ENCODE results near the gene POP4. TPM values are rescaled to one million over a fixed set of nuclear protein-coding genes. Genes with fewer than 3 reads are reported as not detected.
A peak's percentile ranks its signal among the peaks of the same experiment; 100 is the strongest.

The POP4 gene
- total and polyA plus RNA-seq, 2 donors from 2014 or later = 60.5 to 87.9 TPM

DNA sequence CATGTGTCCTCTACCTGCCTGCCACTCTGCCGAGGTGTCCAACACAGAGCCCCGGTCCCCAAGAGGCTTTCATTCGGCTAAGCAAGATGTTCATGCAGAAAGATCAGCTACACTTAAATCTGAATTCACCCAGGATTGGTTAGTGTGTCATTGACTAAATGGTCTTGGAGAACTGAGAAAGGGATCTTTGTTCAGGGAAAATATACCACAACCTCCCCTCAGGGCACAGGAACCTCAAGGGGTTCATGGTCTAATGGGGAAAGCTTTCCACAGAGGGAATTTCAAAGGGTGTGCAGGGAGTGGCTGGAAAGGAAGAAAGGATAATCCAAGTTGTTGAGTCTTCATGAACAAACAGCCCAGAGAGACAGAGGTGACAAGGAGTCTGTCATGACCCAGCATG lies 14.4 kb upstream of the POP4 start:
- H3K27me3 ChIP-seq (ENCODE audit: control insufficient read depth, insufficient read depth, low read length) = peaks cover 2% of the 10 kb centered on the region

DNA sequence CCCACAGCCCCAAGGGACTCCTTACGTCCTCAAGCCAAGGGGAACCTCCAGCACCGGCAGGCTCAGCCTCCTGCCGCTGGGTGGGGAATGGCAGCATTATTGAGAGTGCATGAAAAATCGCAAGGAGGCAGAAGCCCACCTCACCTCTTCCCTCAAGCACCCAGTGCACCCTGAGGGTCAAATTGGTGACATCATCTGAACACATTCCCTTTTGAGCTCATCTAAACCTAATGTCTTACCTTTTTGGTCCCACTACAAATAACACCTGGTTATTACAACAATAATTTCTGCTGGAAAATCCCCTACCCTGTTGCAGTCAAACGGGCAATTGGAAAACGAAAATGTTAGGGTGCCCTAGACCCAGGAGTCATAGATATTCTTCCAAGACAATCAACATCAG lies 12.2 kb upstream of the POP4 start:
- DNase-seq (peak in 1 of 5 donors; percentile 34), FAIRE-seq (no peak)
- Histone ChIP-seq H3K27me3 (ENCODE audit: control insufficient read depth, insufficient read depth, low read length) (peaks cover 2% of the 10 kb centered on the region), H3K4me3 (ENCODE audit: low read length in 3 of 3) (no peak overlapping the region), H3K4me1 (ENCODE audit: control insufficient read depth in 2 of 3, insufficient read depth in 2 of 3, low read depth in 1 of 3, low read length in 3 of 3) (no peaks in the 10 kb centered on the region), H3K9ac (ENCODE audit: low read length in 3 of 3) (no peak overlapping the region), H3K36me3 (ENCODE audit: control insufficient read depth in 2 of 3, insufficient read depth in 3 of 3, low read length in 3 of 3) (no peaks in the 10 kb centered on the region), H3K27ac (ENCODE audit: low read depth in 2 of 2, low read length in 2 of 2) (no peak overlapping the region), H3K9me3 (ENCODE audit: control insufficient read depth in 2 of 3, insufficient read depth in 1 of 3, low read length in 3 of 3) (no peaks in the 10 kb centered on the region)
- TF ChIP-seq, protein P1, sequence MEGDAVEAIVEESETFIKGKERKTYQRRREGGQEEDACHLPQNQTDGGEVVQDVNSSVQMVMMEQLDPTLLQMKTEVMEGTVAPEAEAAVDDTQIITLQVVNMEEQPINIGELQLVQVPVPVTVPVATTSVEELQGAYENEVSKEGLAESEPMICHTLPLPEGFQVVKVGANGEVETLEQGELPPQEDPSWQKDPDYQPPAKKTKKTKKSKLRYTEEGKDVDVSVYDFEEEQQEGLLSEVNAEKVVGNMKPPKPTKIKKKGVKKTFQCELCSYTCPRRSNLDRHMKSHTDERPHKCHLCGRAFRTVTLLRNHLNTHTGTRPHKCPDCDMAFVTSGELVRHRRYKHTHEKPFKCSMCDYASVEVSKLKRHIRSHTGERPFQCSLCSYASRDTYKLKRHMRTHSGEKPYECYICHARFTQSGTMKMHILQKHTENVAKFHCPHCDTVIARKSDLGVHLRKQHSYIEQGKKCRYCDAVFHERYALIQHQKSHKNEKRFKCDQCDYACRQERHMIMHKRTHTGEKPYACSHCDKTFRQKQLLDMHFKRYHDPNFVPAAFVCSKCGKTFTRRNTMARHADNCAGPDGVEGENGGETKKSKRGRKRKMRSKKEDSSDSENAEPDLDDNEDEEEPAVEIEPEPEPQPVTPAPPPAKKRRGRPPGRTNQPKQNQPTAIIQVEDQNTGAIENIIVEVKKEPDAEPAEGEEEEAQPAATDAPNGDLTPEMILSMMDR (IDR thresholded peaks at IDR 0.05; ENCODE audit: borderline replicate concordance, extremely low read depth, insufficient read depth) = no peak
- intact Hi-C loops (cut with DNase I) = no loop called here

More for the DNA sequence above, 14.4 kb upstream of the POP4 start:
- Histone ChIP-seq H3K36me3 (ENCODE audit: control insufficient read depth in 2 of 3, insufficient read depth in 3 of 3, low read length in 3 of 3) (no peaks in the 10 kb centered on the region), H3K4me1 (ENCODE audit: control insufficient read depth in 2 of 3, insufficient read depth in 2 of 3, low read depth in 1 of 3, low read length in 3 of 3) (no peaks in the 10 kb centered on the region), H3K4me3 (ENCODE audit: low read length in 3 of 3) (no peak overlapping the region), H3K9ac (ENCODE audit: low read length in 3 of 3) (no peak overlapping the region), H3K27ac (ENCODE audit: low read depth in 2 of 2, low read length in 2 of 2) (no peak overlapping the region), H3K9me3 (ENCODE audit: control insufficient read depth in 2 of 3, insufficient read depth in 1 of 3, low read length in 3 of 3) (no peaks in the 10 kb centered on the region)
- TF ChIP-seq, protein P1 (IDR thresholded peaks at IDR 0.05; ENCODE audit: borderline replicate concordance, extremely low read depth, insufficient read depth) = no peak
- intact Hi-C loops (cut with DNase I) = no loop called here
- DNase-seq (peak in 1 of 5 donors; percentile 10), FAIRE-seq (no peak)

DNA sequence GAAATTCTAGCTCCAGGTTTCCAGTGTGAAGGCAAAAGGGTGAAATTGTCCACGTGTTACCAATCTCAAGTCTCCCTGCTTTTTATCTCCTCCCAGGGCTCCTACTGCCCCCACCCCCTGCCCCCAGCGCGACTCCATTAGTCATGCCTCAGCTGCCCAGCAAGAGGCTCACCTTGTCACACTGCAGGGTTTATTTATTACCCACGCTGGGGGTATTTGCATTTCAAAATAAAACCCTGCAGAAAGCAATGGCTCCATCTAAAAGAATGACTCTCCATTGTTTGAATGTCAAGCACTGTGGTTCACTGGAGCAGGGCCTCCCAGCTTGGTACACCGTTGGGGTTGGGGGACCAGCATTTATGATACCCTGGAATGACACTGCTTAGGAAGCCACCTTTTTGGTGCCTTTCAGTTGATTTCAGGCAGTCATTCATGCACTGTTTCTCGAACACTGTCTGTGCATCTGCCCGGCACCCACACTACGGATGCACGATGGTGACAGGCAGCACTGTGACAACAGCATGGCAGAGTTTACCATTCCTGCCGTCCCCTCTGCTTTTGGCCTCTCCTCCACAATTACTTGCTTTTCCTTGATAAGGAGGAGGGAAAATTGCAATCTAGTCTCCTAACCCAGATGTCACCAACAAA lies 9.9 kb upstream of the POP4 start:
- intact Hi-C loops (cut with DNase I) = no loop called here
- FAIRE-seq (no peak), DNase-seq (peak in 4 of 5 donors; percentile 72 to 76 (median 74))
- H3K27me3 ChIP-seq (ENCODE audit: control insufficient read depth, insufficient read depth, low read length) = peaks cover 2% of the 10 kb centered on the region
- TF ChIP-seq, protein P1 (IDR thresholded peaks at IDR 0.05; ENCODE audit: borderline replicate concordance, extremely low read depth, insufficient read depth) = no peak
- no peaks in the 10 kb centered on the region for H3K36me3 ChIP-seq (ENCODE audit: control insufficient read depth in 2 of 3, insufficient read depth in 3 of 3, low read length in 3 of 3)
- H3K27ac ChIP-seq (ENCODE audit: low read depth in 2 of 2, low read length in 2 of 2) = no peak overlapping the region
- no peaks in the 10 kb centered on the region for H3K4me1 ChIP-seq (ENCODE audit: control insufficient read depth in 2 of 3, insufficient read depth in 2 of 3, low read depth in 1 of 3, low read length in 3 of 3)
- no peak overlapping the region for H3K4me3 ChIP-seq (ENCODE audit: low read length in 3 of 3)
- no peaks in the 10 kb centered on the region for H3K9me3 ChIP-seq (ENCODE audit: control insufficient read depth in 2 of 3, insufficient read depth in 1 of 3, low read length in 3 of 3)
- H3K9ac ChIP-seq (ENCODE audit: low read length in 3 of 3) = no peak overlapping the region

Data from kidney (tissue), 14 donors.